Gastroesophageal sphincter (tissue), 2 donors: Measurements from ENCODE around the gene SH3D21.

Experiments
- POLR2A ChIP-seq, 2 donors: fragments of 450-650 bp; IDR thresholded peaks; one replicate each; pipeline ENCODE4 v1.6.1; 2017; ENCODE audit warnings: antibody characterized with exemption in 2 of 2, mild to moderate bottlenecking in 2 of 2, moderate library complexity in 1 of 2
- POLR2AphosphoS5 ChIP-seq: sonication (generic); formaldehyde crosslinking; IDR thresholded peaks from one replicate; pipeline ENCODE4 v1.6.1; 2017; ENCODE audit warnings: antibody characterized with exemption

GRCh38 chr1:36274201-36274600, 32.0 kb upstream of the SH3D21 start:
- TF ChIP-seq POLR2A (IDR thresholded peaks at IDR 0.05) (no peak), POLR2AphosphoS5 (no peak)
